ENCODE measurements around the gene VWC2.

GRCh38 chr7:49791088-49791741 lies 17.8 kb downstream of the VWC2 start:
- TF ChIP-seq BHLHE40 (IDR thresholded peaks at IDR 0.05; ENCODE audit: low read depth, low read length) = no peak
- TF ChIP-seq FOS (IDR thresholded peaks at IDR 0.05; ENCODE audit: low read depth, low read length) = no peak
- TF ChIP-seq MXI1 (IDR thresholded peaks at IDR 0.05; ENCODE audit: borderline replicate concordance, low read depth, low read length) = no peak
- TF ChIP-seq, protein P1, sequence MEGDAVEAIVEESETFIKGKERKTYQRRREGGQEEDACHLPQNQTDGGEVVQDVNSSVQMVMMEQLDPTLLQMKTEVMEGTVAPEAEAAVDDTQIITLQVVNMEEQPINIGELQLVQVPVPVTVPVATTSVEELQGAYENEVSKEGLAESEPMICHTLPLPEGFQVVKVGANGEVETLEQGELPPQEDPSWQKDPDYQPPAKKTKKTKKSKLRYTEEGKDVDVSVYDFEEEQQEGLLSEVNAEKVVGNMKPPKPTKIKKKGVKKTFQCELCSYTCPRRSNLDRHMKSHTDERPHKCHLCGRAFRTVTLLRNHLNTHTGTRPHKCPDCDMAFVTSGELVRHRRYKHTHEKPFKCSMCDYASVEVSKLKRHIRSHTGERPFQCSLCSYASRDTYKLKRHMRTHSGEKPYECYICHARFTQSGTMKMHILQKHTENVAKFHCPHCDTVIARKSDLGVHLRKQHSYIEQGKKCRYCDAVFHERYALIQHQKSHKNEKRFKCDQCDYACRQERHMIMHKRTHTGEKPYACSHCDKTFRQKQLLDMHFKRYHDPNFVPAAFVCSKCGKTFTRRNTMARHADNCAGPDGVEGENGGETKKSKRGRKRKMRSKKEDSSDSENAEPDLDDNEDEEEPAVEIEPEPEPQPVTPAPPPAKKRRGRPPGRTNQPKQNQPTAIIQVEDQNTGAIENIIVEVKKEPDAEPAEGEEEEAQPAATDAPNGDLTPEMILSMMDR (conservative IDR thresholded peaks at IDR 0.05; ENCODE audit: low read depth, low read length) = no peak
- TF ChIP-seq RCOR1 (IDR thresholded peaks at IDR 0.05; ENCODE audit: insufficient replicate concordance, low read length) = no peak
- TF ChIP-seq, protein P2, sequence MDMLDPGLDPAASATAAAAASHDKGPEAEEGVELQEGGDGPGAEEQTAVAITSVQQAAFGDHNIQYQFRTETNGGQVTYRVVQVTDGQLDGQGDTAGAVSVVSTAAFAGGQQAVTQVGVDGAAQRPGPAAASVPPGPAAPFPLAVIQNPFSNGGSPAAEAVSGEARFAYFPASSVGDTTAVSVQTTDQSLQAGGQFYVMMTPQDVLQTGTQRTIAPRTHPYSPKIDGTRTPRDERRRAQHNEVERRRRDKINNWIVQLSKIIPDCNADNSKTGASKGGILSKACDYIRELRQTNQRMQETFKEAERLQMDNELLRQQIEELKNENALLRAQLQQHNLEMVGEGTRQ (IDR thresholded peaks at IDR 0.05; ENCODE audit: low read depth, low read length) = no peak
- no peak for TF ChIP-seq POLR2A (IDR thresholded peaks at IDR 0.05; ENCODE audit: low read depth, low read length)
- TF ChIP-seq RAD21 (IDR thresholded peaks at IDR 0.05; ENCODE audit: low read length) = no peak
- TF ChIP-seq CEBPB (IDR thresholded peaks at IDR 0.05; ENCODE audit: low read depth, low read length) = no peak
- no peak for TF ChIP-seq MAFK (IDR thresholded peaks at IDR 0.05; ENCODE audit: low read depth, low read length)
- no peak for TF ChIP-seq RFX5 (IDR thresholded peaks at IDR 0.05; ENCODE audit: low read depth, low read length)
- TF ChIP-seq MAZ (IDR thresholded peaks at IDR 0.05; ENCODE audit: borderline replicate concordance, low read depth, low read length) = no peak
- no peak for TF ChIP-seq CHD1 (IDR thresholded peaks at IDR 0.05; ENCODE audit: low read depth, low read length)

Data from IMR-90 (cell line).